ENCODE measurements around the gene CLDN4.
A peak's percentile ranks its signal among the peaks of the same experiment; 100 is the strongest.

CLDN4 gene

DNA sequence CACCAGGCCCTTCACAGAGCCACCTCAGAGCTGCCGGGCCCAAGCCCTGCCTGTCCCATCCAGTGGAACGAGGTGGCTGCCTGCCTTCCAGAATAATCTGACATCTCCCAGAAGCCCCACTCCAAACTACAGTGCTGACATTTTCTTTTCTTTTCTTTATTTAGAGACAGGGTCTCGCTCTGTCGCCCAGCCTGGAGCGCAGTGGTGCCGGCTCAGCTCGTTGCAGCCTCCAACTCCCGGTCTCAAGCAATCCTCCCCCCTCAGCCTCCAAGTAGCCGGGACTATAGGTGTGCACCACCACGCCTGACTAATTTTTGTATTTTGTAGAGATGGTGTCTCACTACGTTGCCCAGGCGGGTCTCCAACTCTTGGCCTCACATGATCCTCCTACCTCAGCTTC lies 30.5 kb downstream of the CLDN4 start:
- Histone ChIP-seq H3K27me3 (ENCODE audit: control insufficient read depth in 1 of 2, insufficient read depth in 2 of 2, low read length in 2 of 2) (peaks cover 0 to 2% of the 10 kb centered on the region in 2 donors), H3K9ac (ENCODE audit: low read length in 2 of 2) (no peak overlapping the region), H3K36me3 (ENCODE audit: control insufficient read depth in 2 of 2, insufficient read depth in 2 of 2, low read length in 2 of 2) (no peaks in the 10 kb centered on the region), H3K9me3 (ENCODE audit: control insufficient read depth in 2 of 2, low read length in 2 of 2) (no peaks in the 10 kb centered on the region), H3K27ac (ENCODE audit: low read length) (no peak overlapping the region), H3K4me3 (ENCODE audit: low read length in 2 of 2) (no peak overlapping the region), H3K4me1 (ENCODE audit: control insufficient read depth, insufficient read depth, low read length) (no peaks in the 10 kb centered on the region)

DNA sequence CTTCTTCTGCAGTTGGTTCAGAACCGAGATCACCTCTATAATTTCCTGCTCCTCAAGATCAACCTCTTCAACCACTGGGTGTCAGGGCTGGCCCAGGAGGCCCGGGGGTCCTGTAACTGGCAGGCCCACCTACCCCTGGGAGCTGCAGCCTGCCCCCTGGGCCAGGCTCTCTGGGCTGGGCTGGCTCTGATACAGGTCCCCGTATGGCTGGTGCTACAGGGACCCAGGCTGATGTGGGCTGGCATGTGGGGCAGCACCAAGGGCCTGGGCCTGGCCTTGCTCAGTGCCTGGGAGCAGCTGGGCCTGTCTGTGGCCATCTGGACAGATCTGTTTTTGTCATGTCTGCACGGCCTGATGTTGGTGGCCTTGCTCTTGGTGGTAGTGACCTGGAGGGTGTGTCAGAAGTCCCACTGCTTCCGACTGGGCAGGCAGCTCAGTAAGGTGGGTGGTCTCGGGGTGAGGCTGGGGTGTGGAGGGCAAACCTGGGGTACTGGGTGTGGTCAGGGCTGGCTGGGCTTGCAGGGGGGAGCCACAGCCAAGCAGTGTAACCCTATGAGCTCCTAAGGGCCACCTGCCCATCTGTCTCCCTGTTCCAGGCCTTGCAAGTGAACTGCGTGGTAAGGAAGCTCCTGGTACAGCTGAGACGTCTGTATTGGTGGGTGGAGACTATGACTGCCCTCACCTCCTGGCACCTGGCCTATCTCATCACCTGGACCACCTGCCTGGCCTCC lies 34.4 kb downstream of the CLDN4 start:
- Histone ChIP-seq H3K27ac (ENCODE audit: low read length) (no peak overlapping the region), H3K4me3 (ENCODE audit: low read length in 2 of 2) (no peak overlapping the region), H3K4me1 (ENCODE audit: control insufficient read depth, insufficient read depth, low read length) (peaks cover 18% of the 10 kb centered on the region), H3K36me3 (ENCODE audit: control insufficient read depth in 2 of 2, insufficient read depth in 2 of 2, low read length in 2 of 2) (no peaks in the 10 kb centered on the region), H3K9me3 (ENCODE audit: control insufficient read depth in 2 of 2, low read length in 2 of 2) (no peaks in the 10 kb centered on the region), H3K9ac (ENCODE audit: low read length in 2 of 2) (no peak overlapping the region), H3K27me3 (ENCODE audit: control insufficient read depth in 1 of 2, insufficient read depth in 2 of 2, low read length in 2 of 2) (no peaks in the 10 kb centered on the region)

DNA sequence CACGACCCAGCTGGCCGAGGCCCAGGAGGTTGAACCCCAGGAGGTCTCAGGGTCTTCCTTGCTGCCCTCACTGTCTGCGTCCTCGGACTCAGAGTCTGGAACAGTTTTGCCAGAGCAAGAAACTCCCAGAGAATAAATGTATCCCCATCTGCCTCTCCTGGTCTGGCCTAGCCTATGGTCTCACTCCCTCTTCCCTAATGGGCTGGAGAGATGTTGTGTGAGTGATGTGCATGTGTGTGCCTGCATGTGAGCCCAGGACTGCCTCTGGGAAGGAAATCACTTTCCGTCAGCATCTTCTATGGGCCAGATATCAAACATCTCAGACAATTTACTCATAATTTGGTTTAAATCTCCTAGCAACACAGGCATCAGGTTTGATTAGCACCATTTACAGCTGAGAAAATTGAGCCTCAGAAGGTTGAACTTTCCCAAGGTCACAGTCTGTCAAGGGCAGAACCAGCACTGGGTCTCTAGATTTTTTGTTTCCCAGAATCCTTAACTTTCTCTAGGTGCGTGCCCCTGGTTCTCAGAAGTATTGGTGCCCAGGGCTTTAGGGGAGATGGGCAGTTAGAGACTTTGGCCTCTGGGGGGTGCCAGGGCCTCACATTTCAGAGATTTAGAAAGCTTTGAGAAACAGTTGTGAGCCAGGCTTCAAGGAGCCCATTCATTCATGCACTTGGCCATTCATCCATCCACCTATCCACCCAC lies 35.1 kb downstream of the CLDN4 start:
- no peak overlapping the region for H3K4me3 ChIP-seq (ENCODE audit: low read length in 2 of 2)
- H3K9ac ChIP-seq (ENCODE audit: low read length in 2 of 2) = no peak overlapping the region
- H3K36me3 ChIP-seq (ENCODE audit: control insufficient read depth in 2 of 2, insufficient read depth in 2 of 2, low read length in 2 of 2) = no peaks in the 10 kb centered on the region
- H3K9me3 ChIP-seq (ENCODE audit: control insufficient read depth in 2 of 2, low read length in 2 of 2) = no peaks in the 10 kb centered on the region
- H3K27ac ChIP-seq (ENCODE audit: low read length) = no peak overlapping the region
- no peaks in the 10 kb centered on the region for H3K27me3 ChIP-seq (ENCODE audit: control insufficient read depth in 1 of 2, insufficient read depth in 2 of 2, low read length in 2 of 2)
- peaks cover 20% of the 10 kb centered on the region for H3K4me1 ChIP-seq (ENCODE audit: control insufficient read depth, insufficient read depth, low read length)

DNA sequence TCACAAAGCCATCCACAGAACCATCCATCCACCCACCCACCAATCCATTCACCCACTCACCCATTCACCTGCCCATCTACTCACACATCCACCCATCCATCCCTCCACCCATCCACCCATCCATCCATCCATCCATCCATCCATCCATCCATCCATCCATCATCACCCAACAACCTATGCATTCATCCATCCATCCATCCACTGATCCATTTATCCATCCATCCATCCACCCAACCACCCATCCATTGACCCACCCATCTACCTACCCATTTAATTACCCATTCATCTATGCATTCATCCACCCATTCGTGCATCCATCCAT lies 35.6 kb downstream of the CLDN4 start:
- H3K9ac ChIP-seq (ENCODE audit: low read length in 2 of 2) = no peak overlapping the region
- no peaks in the 10 kb centered on the region for H3K27me3 ChIP-seq (ENCODE audit: control insufficient read depth in 1 of 2, insufficient read depth in 2 of 2, low read length in 2 of 2)
- no peak overlapping the region for H3K27ac ChIP-seq (ENCODE audit: low read length)
- no peaks in the 10 kb centered on the region for H3K36me3 ChIP-seq (ENCODE audit: control insufficient read depth in 2 of 2, insufficient read depth in 2 of 2, low read length in 2 of 2)
- no peak overlapping the region for H3K4me3 ChIP-seq (ENCODE audit: low read length in 2 of 2)
- H3K4me1 ChIP-seq (ENCODE audit: control insufficient read depth, insufficient read depth, low read length) = peaks cover 22% of the 10 kb centered on the region
- H3K9me3 ChIP-seq (ENCODE audit: control insufficient read depth in 2 of 2, low read length in 2 of 2) = no peaks in the 10 kb centered on the region

- Histone ChIP-seq H3K4me3 (ENCODE audit: low read length in 2 of 2) (no peak overlapping the region), H3K27ac (ENCODE audit: low read length) (no peak overlapping the region), H3K9me3 (ENCODE audit: control insufficient read depth in 2 of 2, low read length in 2 of 2) (no peaks in the 10 kb centered on the region), H3K4me1 (ENCODE audit: control insufficient read depth, insufficient read depth, low read length) (peaks cover 32% of the 10 kb centered on the region), H3K9ac (ENCODE audit: low read length in 2 of 2) (no peak overlapping the region), H3K27me3 (ENCODE audit: control insufficient read depth in 1 of 2, insufficient read depth in 2 of 2, low read length in 2 of 2) (no peaks in the 10 kb centered on the region), H3K36me3 (ENCODE audit: control insufficient read depth in 2 of 2, insufficient read depth in 2 of 2, low read length in 2 of 2) (no peaks in the 10 kb centered on the region)
Measured at GRCh38 chr7:73869011-73869798, 38.4 kb downstream of the CLDN4 start.

GRCh38 chr7:73870041-73870492 lies 39.3 kb downstream of the CLDN4 start:
- Histone ChIP-seq H3K9ac (ENCODE audit: low read length in 2 of 2) (no peak overlapping the region), H3K27me3 (ENCODE audit: control insufficient read depth in 1 of 2, insufficient read depth in 2 of 2, low read length in 2 of 2) (no peaks in the 10 kb centered on the region), H3K4me1 (ENCODE audit: control insufficient read depth, insufficient read depth, low read length) (peaks cover 32% of the 10 kb centered on the region), H3K4me3 (ENCODE audit: low read length in 2 of 2) (no peak overlapping the region), H3K27ac (ENCODE audit: low read length) (no peak overlapping the region), H3K36me3 (ENCODE audit: control insufficient read depth in 2 of 2, insufficient read depth in 2 of 2, low read length in 2 of 2) (no peaks in the 10 kb centered on the region), H3K9me3 (ENCODE audit: control insufficient read depth in 2 of 2, low read length in 2 of 2) (no peaks in the 10 kb centered on the region)

DNA sequence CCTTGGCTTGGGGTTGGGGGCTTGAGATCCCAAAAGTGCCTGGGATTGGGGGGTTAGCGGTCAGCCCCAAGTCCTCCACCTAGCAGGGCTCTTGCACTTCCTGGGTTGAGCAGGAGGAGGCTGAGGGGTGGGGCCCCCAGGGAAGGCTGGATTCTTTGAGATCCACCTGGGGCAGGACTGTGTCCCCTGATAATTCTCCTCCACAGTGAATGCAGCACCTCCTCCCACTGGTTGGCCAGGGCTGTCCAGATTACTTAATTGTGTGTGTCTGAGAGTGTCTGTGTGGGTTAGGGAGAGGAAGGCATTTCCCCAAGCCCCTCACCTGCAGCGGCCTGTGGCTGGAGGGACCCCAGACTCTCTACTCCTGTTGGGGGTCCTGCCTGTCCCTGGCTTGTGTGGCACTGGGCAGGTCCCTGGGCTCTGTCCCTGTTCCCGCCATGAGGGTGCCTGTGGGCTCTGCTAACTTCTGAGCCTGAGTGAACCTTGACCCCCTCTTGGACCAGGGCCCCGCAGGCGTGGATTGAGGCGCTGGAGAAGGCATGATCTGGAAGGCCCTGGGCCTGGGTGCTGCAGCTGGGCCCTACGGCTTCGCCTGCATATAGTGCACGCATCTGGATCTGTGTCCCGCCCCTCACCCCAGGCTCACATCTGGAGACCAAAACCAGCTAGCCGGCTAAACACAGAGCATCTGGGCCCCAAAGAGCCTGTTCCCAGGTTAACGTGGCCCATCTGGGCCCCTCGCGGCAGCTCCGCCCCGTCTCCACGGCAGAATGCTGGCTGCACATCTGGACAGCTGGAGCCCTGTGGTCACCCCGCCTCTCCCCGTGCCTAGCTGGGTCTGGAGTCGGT lies 40.6 kb downstream of the CLDN4 start:
- no peak overlapping the region for H3K4me3 ChIP-seq (ENCODE audit: low read length in 2 of 2)
- H3K9ac ChIP-seq (ENCODE audit: low read length in 2 of 2) = no peak overlapping the region
- H3K9me3 ChIP-seq (ENCODE audit: control insufficient read depth in 2 of 2, low read length in 2 of 2) = no peaks in the 10 kb centered on the region
- H3K4me1 ChIP-seq (ENCODE audit: control insufficient read depth, insufficient read depth, low read length) = peaks cover 32% of the 10 kb centered on the region
- H3K27me3 ChIP-seq (ENCODE audit: control insufficient read depth in 1 of 2, insufficient read depth in 2 of 2, low read length in 2 of 2) = no peaks in the 10 kb centered on the region
- no peak overlapping the region for H3K27ac ChIP-seq (ENCODE audit: low read length)
- no peaks in the 10 kb centered on the region for H3K36me3 ChIP-seq (ENCODE audit: control insufficient read depth in 2 of 2, insufficient read depth in 2 of 2, low read length in 2 of 2)

GRCh38 chr7:73872056-73872908 lies 41.5 kb downstream of the CLDN4 start:
- Histone ChIP-seq H3K27me3 (ENCODE audit: control insufficient read depth in 1 of 2, insufficient read depth in 2 of 2, low read length in 2 of 2) (no peaks in the 10 kb centered on the region), H3K9ac (ENCODE audit: low read length in 2 of 2) (peak overlapping the region in 1 of 2 donors; percentile 21), H3K4me3 (ENCODE audit: low read length in 2 of 2) (no peak overlapping the region), H3K36me3 (ENCODE audit: control insufficient read depth in 2 of 2, insufficient read depth in 2 of 2, low read length in 2 of 2) (no peaks in the 10 kb centered on the region), H3K27ac (ENCODE audit: low read length) (no peak overlapping the region), H3K9me3 (ENCODE audit: control insufficient read depth in 2 of 2, low read length in 2 of 2) (no peaks in the 10 kb centered on the region), H3K4me1 (ENCODE audit: control insufficient read depth, insufficient read depth, low read length) (peaks cover 32% of the 10 kb centered on the region)

DNA sequence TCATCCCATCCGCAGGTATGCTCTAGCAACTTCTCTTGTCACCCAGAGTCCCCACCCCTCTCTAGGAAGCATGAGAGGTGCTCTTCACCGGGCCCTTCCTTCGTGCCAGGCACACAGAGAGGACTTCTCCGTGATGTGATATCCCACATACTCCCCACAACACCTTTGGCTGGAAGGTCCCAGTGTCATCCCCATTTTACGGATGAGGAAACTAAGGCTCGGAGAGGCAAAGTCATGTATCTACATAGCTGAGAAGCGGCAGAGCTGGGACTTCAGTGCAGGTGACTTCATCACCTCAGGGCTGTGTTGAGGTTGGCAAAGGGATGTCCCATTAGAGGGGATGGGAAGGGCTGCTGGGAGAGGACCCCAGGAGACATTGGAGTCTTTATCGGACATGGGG lies 45.6 kb downstream of the CLDN4 start:
- H3K36me3 ChIP-seq (ENCODE audit: control insufficient read depth in 2 of 2, insufficient read depth in 2 of 2, low read length in 2 of 2) = no peaks in the 10 kb centered on the region
- no peak overlapping the region for H3K4me3 ChIP-seq (ENCODE audit: low read length in 2 of 2)
- no peaks in the 10 kb centered on the region for H3K9me3 ChIP-seq (ENCODE audit: control insufficient read depth in 2 of 2, low read length in 2 of 2)
- no peak overlapping the region for H3K27ac ChIP-seq (ENCODE audit: low read length)
- peaks cover 21% of the 10 kb centered on the region for H3K4me1 ChIP-seq (ENCODE audit: control insufficient read depth, insufficient read depth, low read length)
- no peaks in the 10 kb centered on the region for H3K27me3 ChIP-seq (ENCODE audit: control insufficient read depth in 1 of 2, insufficient read depth in 2 of 2, low read length in 2 of 2)
- no peak overlapping the region for H3K9ac ChIP-seq (ENCODE audit: low read length in 2 of 2)
